ENCODE results near the gene SCGB1C1.

DNA sequence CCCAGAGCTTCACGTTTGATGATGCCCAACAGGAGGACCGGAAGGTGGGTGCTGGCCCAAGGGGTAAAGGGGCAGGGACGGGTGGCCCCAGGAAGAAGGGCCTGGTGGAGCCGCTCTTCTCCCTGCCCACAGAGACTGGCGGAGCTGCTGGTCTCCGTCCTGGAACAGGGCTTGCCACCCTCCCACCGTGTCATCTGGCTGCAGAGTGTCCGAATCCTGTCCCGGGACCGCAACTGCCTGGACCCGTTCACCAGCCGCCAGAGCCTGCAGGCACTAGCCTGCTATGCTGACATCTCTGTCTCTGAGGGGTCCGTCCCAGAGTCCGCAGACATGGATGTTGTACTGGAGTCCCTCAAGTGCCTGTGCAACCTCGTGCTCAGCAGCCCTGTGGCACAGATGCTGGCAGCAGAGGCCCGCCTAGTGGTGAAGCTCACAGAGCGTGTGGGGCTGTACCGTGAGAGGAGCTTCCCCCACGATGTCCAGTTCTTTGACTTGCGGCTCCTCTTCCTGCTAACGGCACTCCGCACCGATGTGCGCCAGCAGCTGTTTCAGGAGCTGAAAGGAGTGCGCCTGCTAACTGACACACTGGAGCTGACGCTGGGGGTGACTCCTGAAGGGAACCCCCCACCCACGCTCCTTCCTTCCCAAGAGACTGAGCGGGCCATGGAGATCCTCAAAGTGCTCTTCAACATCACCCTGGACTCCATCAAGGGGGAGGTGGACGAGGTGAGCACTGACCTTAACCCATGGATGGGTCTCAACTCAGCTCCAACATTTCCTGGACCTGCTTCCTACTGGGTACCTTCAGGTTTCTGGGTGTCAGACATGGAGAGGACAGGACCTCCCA, 16.6 kb downstream of the SCGB1C1 start:
- TF ChIP-seq, protein P1, sequence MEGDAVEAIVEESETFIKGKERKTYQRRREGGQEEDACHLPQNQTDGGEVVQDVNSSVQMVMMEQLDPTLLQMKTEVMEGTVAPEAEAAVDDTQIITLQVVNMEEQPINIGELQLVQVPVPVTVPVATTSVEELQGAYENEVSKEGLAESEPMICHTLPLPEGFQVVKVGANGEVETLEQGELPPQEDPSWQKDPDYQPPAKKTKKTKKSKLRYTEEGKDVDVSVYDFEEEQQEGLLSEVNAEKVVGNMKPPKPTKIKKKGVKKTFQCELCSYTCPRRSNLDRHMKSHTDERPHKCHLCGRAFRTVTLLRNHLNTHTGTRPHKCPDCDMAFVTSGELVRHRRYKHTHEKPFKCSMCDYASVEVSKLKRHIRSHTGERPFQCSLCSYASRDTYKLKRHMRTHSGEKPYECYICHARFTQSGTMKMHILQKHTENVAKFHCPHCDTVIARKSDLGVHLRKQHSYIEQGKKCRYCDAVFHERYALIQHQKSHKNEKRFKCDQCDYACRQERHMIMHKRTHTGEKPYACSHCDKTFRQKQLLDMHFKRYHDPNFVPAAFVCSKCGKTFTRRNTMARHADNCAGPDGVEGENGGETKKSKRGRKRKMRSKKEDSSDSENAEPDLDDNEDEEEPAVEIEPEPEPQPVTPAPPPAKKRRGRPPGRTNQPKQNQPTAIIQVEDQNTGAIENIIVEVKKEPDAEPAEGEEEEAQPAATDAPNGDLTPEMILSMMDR (IDR thresholded peaks at IDR 0.05; ENCODE audit: poor library complexity), result no peak
- TF ChIP-seq EZH2phosphoT487 (IDR thresholded peaks at IDR 0.05; ENCODE audit: low read depth, severe bottlenecking, unreplicated experiment), result no peak

All from hepatocyte (in vitro differentiated cells).